Islet of Langerhans (tissue), 1 donor: ENCODE measurements around the gene CLK4.

Experiments used
- FAIRE-seq: peaks from one replicate; lab custom pipeline; 2011; peaks lifted over from hg19 to GRCh38; lab: Jason Lieb, UNC

Gene CLK4

DNA sequence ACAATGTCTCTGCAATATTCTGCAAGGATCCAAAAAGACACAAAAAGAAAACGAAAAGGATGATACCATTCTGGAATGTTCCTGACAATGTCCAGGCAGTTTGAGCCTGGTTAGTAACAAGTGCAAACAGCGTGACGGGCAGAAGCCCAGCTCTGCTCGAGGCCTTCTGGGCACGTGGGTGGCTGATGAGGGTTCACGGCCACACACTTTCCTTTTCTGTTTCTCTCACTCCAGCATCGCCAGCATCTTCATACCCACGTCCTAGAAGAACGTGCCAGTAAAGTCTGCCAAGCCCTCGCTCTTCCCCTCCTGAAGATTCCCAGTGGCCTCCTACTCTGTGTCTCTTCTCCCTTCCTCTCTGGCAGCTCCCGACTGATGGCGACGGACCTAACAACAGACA is 73.3 kb downstream of the CLK4 start:
- FAIRE-seq: no peak
